Activated gamma-delta T cell treated with anti-CD3 and anti-CD28 coated beads, Interleukin-2, amount 50 U/mL, for 16 hours (primary cell): ENCODE results near the gene ANKRD11.

Experiments used
- DNase-seq: peaks from one replicate; pipeline ENCODE4 v3.0.0-alpha.2; 2020; ENCODE audit warnings: low read depth

ANKRD11 gene

DNA sequence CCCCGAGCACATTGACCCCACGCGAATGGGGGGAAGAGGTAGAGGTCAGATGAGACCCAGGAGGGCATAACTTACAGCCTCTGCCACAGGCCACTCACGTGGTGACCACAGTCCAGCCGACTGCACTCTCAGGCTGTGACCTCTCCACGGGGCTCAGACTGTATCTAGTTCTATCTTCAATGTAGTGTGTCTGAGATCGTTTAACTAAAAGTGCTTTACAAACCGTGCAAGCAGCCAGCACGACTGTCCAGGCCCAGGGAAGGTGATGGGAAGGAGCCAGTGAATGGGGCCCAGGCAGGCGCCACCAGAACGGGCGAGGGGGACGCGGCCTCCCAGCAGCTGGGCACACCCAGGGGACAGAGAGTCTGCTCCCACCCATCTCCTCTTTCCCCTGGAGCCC lies 108.6 kb downstream of the ANKRD11 start:
- no peak for DNase-seq

DNA sequence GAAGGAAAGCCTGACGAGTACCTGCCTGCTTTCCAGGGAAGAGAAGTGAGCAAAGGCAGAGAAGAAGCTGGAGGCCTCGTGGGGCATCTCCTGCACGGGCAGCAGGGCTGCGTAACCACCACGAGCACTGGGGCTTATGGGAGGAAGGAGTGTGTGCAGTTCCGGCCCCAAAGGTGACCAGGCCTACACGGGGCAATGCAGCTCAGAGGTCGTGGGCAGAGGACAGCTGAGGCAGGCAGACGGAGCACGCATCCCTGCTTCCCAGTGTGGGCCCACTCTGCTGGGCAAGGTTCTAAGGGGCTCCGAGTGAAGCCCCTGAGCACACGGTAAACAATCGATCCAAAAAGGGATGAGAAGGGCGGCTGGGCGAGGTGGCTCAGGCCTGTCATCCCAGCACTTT lies 109.7 kb downstream of the ANKRD11 start:
- no peak for DNase-seq

DNA sequence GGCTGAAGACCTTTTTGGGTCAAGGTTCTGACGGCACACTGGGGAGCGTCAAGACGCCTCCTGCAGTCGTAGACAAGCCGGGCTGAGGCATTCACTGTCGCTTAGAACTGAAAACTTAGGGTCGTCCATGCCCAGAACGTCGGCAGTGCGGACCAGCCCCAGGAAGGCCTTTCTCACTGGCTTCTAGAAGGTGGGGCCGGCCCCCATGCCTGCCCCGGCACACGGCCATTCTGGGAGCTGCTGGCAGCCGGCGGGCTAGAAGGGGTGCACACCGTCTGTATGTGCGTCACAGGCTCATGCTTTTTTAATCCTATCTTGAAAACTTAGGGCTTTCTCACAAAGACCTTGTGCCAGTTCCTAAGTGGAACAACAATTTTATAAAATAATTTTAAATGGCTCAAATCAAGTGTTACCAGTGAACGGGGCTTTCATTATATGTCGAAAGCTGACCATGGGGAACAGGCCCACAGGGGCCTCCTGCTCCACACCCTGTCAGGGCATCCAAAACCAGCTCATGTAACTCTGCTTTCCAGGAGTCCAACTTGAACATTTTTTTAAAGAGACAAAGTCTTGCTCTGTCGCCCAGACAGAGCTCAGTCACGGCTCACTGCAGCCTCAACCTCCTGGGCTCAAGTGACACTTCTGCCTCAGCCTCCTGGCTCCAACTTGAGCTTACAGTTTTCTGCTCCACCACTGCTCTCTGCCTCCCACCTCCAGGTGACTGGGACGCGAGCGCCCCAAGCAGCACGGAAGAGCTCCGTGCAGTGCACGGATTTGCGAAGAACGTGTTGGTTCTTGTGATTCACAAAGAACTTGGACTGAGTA lies 111.2 kb downstream of the ANKRD11 start:
- DNase-seq: no peak

DNA sequence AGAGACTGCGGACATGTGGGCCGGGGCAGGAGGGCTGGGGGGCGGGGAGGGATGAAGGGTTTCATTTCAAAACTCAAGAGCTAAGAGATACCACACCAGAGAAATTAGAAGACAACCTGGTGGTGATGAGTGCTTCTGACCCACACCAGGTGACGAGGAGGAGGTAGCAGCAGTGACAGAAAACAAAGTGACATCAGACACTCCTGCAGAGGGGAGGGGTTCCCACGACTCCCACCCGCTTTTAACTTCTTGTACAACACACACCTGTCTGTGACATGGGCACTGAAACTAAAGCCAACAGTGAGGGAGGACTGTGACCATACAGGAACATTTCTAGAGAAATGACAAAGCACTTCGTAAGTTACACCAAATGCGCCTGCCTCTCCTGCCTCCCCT lies 112.9 kb downstream of the ANKRD11 start:
- no peak for DNase-seq

DNA sequence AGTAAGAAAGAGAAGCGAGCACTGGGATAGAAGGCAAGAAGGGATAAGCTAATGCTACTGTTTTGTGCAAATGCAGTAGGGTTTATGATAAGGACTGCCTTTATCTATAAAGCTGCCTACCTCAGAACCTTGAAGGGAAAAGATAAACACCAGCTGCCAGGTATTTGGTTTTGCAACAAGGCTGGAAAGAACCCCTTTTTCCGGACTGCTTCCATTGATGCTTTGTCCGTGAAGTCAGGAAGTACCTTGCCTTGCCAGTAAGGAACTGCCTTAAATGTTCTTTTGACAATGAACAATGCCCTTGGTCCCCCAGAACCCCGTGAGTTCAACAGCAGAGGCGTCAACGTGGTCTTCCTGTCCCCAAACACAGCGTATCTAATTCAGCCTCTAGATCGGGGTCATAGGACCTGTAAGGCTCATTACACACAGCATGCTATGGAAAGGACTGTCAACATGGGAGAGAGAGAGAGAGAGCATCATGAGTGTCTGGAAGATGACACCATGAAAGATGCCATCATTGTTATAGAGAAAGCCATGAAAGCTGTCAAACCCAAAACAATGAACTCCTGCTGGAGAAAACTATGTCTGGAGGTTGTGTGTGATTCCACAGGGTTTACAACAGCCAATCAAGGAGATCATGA lies 113.4 kb downstream of the ANKRD11 start:
- no peak for DNase-seq

DNA sequence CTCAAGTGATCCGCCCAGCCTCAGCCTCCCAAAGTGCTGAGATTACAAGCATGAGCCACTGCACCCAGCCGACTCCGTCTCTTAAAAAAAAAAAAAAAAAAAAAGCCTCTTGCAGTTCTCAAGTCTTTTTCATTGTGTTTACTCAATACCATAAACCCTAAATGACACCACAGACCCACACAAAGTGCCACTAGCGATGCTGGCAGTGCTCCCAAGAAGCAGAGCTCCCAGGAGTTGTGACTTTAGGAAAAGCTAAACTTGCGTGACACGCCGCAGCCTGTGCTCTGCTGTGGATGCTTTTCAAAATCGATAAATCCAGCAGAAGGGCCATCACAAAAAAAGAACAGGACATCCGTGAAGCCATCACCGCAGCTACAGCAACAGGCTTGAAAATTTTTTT lies 114.7 kb downstream of the ANKRD11 start:
- no peak for DNase-seq

DNA sequence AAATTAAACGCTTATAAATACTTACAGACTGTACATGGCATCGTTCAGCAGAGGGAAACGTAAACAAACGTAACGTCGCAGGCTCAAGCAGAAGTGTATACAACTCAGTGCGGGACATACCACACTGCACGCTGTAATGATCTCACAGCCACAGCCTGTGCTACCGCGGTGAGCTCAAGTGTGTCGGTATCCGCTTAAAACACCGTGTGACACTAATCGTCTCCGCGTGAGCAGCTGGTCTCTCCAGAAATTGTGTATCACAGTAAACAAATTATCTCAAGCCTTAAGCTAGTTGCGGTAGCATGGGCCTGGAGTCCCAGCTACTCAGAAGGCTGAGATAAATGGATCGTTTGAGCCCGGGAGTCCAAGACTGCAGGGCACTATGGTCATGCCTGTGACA lies 115.3 kb downstream of the ANKRD11 start:
- no peak for DNase-seq

DNA sequence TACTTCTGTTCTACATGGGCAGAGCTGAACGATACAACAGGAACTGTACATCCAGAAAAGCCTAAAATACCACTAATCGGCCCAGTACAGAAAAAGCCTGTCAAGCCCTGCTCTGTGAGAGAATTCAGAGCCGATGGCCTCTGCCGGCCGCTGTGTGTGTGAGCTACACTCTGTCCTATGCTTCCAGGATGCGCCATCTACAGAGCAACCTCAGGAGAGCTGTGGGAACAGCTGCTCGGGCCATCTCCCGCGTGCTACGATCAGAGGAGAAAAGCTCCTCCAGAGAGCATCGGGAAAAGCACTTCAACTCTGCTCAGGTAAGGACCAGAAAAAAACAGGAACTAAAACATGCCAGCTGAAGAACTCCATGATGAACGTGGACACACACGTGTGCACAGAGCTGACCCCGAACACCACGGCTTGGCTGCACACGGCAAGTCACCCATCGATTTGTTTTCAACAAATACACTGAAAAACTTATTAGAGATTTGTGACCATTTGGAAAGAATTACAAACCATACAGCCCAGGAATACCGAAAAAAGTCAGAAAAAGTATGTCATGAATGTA lies 115.9 kb downstream of the ANKRD11 start:
- DNase-seq: no peak

DNA sequence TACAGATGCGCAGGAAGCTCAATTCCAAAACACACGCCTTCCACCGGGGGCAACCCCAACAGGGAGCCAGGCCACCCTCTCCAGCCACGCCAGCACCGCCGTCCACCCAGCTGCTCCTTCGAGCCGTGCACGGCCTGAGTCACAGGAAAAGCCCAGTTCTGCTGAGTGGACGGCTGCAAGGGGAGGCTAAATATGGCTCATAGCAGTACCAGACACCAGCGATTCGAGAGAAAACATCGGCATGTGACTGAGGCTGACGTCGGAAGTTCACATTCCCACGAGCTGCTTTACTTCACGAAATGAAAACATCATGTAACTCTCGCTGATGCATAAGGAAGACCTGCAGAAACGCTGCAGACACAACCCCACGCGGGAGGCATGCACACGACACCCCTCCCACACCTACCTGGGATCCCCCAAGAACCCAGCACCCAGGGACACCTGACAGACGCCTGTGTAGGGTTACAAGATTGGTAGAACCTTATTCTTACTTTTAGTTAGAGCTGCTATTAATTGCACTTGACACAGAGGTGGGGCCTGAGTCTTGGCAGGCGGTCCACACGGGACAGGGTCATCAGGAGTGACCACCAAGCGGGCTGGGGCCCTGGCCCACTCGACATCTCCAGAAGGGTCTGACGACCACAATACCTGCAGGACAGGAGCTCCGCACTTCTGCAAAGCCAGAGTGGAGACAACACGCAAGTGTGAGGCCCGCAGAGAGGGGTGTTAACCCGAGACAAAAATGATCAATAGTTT lies 116.8 kb downstream of the ANKRD11 start:
- DNase-seq: no peak

DNA sequence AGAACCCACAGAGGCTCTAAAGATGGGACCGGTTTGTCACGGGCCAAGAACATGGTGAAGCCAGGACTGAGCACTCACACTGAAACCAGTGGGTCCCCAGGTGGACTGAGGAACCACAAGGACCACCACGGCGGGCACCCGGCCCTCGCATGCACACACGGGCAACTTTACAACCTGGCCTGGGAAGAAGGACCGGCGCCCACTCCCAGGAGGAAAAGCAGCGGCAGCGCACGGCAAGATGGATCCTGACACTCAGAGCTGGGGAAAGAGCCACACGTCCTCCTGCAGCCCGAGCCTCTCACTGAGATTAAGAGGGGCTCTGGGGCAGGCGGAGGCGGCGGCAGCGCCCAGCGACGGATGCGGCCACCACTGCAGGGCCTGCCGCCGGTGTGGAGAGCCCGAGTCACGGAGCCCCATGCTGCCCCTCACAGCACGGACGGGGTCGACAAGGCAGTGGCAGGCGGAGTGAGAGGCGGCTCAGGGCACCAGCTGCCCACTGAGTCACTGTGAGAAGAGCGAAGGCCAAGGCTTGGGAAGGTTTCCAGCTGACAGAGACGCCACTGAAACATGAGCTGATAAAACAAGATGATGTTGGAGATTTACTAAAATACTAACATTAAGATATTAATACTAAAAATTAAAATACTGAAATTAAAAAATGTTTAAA lies 118.3 kb downstream of the ANKRD11 start:
- no peak for DNase-seq

DNA sequence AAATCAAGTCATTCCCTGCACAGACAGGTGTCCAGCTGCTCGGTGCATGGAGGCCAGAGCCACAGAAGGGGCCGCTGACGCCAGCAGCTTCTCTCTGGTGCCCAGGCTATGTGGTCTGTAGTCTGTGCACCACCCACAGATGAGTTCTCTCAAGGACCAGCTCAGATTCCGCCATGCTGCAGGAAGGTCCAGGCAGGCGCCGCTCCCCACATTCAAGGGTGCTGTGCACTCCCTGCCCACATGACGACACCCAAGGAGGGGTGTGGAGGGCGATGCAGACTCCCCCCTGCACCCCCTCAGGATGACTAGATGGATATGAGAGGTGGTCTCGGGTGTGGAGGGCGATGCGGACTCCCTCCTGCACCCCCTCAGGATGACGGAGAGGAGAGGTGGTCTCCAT lies 119.0 kb downstream of the ANKRD11 start:
- no peak for DNase-seq

DNA sequence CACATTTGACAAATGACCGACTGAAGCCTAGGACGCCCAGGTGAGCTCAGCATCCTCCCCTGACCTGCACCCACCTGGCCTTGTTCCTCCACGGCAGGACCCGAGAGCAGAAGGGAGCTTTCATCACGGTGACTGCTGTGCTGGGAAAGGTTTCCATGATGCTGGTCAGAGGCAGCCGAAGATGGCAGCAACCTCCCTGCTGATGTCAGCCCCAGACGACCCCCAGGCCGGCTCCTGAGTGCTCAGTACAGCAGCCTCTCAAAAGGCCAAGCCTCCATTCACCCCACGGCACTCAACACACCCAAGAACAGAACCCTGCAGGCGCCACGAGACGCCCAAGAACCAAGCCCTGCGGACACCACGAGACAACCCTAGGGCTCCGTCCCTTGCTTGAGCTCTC lies 119.8 kb downstream of the ANKRD11 start:
- no peak for DNase-seq

DNA sequence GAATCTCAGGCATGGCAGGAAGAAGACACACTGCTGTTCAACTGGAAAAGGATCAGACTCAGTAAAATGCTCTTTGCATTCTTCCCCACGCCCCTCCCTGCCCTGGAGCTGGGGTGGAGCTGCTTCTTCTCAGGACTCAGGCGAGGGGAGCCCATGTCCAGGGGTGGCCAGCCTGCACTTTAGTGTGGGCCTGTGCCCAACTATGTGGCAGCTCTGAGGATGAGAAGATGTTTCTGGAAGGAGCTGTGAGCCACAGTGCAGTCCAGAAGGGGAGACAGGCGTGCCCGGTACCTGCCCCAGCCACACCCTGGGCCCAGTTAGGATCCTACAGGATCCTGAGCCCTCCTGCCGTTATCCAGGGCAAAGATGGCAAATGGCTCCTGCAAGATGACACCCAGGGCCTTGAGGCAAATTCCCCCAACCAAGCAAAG lies 120.3 kb downstream of the ANKRD11 start:
- DNase-seq: no peak

DNA sequence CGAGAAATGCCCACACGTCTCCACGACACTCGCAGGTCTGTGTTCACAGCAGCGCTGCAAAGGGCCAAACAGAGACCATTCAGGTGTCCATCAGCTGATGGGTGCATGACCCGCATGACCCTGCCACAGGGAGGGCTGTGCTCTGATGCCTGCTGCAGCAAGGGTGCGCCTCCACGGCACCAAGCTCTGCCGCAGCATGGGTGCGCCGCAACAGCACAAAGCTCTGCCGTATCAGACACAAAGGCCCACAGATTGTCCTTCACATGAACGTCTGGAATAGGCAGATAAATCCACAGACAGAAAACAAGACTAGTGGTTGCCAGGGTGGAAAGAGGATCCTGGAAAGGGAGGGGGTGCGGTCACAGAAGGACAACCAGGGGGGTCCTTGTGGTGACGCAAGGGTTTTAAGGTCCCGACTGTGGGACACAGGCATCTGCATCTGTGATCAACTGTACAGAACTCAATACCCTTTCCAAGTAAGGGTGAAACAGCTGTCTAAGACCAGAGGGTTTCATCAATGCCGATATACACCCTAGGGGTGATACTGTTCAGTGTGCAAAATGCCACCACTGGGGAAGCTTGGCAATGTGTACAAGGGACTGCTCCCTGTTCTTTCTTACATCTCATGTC lies 121.0 kb downstream of the ANKRD11 start:
- no peak for DNase-seq

DNA sequence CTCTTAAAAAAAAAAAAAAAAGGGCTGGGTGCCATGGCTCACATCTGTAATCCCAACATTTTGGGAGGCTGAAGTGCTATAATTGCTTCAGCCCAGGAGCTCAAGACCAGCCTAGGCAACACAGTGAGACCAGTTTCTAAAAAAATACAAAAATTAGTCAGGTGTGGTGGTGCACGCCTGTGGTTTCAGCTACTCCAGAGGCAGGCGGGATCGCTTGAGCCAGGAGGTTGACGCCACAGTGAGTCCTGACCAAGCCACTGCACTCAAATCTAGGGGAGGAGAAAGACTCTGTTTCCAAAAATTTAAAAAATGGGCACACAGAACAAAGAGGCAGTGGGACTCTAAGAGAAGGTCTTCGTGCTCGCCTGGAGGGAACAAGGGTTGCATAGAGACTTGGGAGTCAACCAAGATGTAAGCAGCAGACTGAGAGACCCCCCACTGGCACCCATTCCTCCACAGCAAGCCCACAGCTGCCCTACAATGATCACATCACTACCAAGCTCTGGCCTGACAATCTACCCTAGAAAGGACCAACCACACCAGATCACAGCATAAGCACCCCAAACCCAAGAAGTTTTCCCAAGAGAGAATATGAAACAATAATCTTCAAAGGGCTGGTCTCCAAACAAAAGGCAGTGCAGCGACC lies 121.6 kb downstream of the ANKRD11 start:
- DNase-seq: no peak

DNA sequence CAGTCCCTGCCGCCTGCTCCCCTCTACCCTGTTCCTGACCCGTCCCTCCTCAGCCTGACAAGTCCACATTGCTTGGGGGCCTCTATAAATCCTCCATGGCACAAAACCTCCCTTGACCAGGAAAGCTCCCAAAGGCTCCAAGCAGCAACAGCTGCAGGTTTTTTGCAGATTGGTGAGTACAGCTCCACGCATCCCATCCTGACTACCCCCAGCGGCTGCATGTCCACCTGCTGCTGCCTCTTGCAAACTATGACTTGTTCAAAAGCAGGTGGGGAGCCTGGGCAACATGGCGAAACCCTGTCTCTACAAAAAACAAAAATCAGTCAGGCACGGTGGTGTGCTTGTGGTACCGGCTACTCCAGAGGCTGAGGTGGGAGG lies 122.8 kb downstream of the ANKRD11 start:
- DNase-seq: no peak

DNA sequence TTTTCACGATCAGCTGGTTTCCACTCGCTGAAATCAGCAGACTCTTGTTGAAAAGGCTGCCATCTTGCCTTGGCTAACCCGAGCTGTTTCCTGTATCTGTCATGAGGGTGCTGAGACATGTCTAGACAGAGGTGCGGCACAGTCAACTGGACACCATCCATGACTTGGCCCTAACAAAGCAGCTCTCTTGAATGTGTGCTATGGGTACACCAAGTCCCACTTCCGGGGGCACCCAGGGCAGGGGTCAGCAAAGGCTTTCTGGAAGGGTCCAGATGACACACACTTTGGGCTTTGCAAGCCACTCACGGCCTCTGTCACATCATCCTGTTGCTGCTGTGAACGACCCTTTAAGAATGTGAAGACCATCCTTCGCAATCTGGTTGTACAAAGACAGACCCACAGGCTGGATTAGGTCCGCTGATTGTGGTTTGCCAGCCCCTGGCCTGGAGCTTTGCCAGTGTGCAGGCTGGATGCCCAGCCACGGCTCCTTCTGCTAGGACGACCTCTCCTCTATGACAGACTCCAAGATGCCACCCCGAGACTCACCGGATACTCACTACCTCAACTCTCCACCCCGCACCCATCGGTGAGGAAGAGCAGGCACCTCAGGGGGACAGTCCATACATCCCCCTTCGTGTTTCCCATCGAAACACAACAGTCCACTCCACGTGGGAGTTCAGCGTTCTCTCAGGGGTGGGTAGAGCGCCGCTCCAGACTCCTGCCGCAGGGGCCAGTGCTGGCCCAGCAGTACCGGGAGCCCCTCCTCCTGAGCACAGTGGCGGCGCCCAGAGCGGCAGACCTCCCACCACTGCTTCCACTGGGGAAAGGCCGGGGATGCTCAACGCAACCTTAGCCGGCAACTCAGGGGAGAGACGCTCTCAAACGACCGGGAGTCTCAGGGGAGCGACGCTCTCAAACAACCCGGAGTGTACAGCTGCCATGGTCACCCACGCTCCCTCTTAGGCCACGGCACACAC lies 123.5 kb downstream of the ANKRD11 start:
- DNase-seq: no peak

DNA sequence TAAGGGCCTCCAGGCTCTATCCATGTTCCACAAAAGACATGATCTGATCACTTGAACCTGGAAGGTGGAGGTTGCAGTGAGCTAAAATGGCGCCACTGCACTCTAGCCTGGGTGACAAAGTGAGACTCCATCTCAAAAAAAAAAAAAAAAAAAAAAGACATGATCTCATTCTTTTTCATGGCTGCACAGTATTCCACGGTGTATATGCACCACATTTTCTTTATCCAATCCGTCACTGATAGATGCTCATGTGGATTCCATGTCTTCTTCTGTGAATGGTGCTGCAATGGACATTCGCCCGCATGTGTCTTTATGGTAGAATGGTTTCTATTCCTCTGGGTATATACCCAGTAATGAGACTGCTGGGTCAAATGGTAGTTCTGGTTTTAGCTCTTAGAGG lies 124.4 kb downstream of the ANKRD11 start:
- no peak for DNase-seq

DNA sequence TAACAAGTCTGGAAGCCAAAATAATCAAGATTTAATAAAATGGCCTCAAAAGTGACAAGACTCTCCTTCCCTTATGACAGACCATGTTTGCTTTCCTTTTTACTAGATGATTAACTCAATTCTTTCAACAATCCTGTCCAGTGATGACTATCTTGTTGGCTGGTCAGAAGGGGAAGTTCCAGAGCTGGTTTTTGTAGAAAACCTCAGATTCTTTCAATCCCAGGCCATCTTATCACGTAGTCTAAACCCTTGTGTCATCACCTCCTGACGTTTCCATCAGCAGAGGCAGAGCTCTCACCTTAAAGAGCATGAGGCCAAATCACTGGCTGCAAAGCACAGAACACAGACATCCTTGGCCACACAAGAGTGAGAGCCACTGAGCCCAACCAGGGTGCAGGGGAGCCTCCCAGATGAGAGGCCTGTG lies 125.3 kb downstream of the ANKRD11 start:
- DNase-seq: no peak

DNA sequence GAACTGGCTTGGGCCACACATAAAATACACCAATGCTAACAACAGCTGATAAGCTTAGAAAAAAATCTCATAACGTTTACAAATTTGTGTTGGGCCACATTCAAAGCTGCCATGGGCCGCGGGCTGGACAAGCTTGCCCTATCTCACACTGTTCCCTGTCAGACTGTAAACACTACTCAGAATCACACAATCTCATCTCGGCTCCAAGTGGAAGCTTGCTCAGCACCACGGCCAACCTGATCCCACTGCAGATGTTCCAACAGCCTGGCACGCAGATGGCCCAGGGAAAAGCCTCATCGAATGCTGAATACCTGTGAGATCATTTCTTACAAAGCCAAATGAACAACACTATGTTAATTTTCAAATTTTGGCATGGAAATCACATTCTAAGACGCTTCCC lies 125.8 kb downstream of the ANKRD11 start:
- DNase-seq: no peak
